ENCODE measurements around the gene MOK. TPM values are rescaled to one million over a fixed set of nuclear protein-coding genes. Genes with fewer than 3 reads are reported as not detected.

Gene MOK
- total and polyA plus RNA-seq, 2 experiments from 2014 or later, result 28.1 to 31.7 TPM

- DNase-seq (ENCODE audit: low read depth in 1 of 2, low spot score in 1 of 2), result no peak
- Histone ChIP-seq H3K36me3 (peaks cover 40% of the 10 kb centered on the region), H3K9me3 (ENCODE audit: low read depth) (no peaks in the 10 kb centered on the region), H3K27me3 (no peaks in the 10 kb centered on the region), H3K4me3 (no peak overlapping the region), H3K4me1 (ENCODE audit: low read depth) (no peaks in the 10 kb centered on the region), H3K27ac (no peak overlapping the region)
- no peak for TF ChIP-seq CTCF (IDR thresholded peaks at IDR 0.05; ENCODE audit: low read depth, low read length)
Observed at GRCh38 chr14:102346645-102347044, 41.7 kb upstream of the MOK start.

GRCh38 chr14:102345232-102345631, 40.3 kb upstream of the MOK start:
- TF ChIP-seq CTCF (IDR thresholded peaks at IDR 0.05; ENCODE audit: low read depth, low read length), result no peak
- no peak overlapping the region for H3K27ac ChIP-seq
- H3K36me3 ChIP-seq, result peaks cover 41% of the 10 kb centered on the region
- no peaks in the 10 kb centered on the region for H3K9me3 ChIP-seq (ENCODE audit: low read depth)
- no peak overlapping the region for H3K4me3 ChIP-seq
- DNase-seq (ENCODE audit: low read depth in 1 of 2, low spot score in 1 of 2), result no peak
- H3K27me3 ChIP-seq, result no peaks in the 10 kb centered on the region
- no peaks in the 10 kb centered on the region for H3K4me1 ChIP-seq (ENCODE audit: low read depth)

- Histone ChIP-seq H3K4me1 (ENCODE audit: low read depth) (no peaks in the 10 kb centered on the region), H3K36me3 (peaks cover 36% of the 10 kb centered on the region), H3K27ac (no peak overlapping the region), H3K9me3 (ENCODE audit: low read depth) (no peaks in the 10 kb centered on the region), H3K4me3 (no peak overlapping the region), H3K27me3 (no peaks in the 10 kb centered on the region)
- no peak for DNase-seq (ENCODE audit: low read depth in 1 of 2, low spot score in 1 of 2)
- no peak for TF ChIP-seq CTCF (IDR thresholded peaks at IDR 0.05; ENCODE audit: low read depth, low read length)
Observed at GRCh38 chr14:102344485-102344884, 39.5 kb upstream of the MOK start.

GRCh38 chr14:102344084-102344483, 39.1 kb upstream of the MOK start:
- Histone ChIP-seq H3K4me3 (no peak overlapping the region), H3K36me3 (peaks cover 36% of the 10 kb centered on the region), H3K4me1 (ENCODE audit: low read depth) (no peaks in the 10 kb centered on the region), H3K27ac (no peak overlapping the region), H3K9me3 (ENCODE audit: low read depth) (no peaks in the 10 kb centered on the region), H3K27me3 (no peaks in the 10 kb centered on the region)
- DNase-seq (ENCODE audit: low read depth in 1 of 2, low spot score in 1 of 2), result no peak
- TF ChIP-seq CTCF (IDR thresholded peaks at IDR 0.05; ENCODE audit: low read depth, low read length), result no peak

GRCh38 chr14:102342238-102342637, 37.3 kb upstream of the MOK start:
- Histone ChIP-seq H3K4me3 (no peak overlapping the region), H3K9me3 (ENCODE audit: low read depth) (no peaks in the 10 kb centered on the region), H3K4me1 (ENCODE audit: low read depth) (no peaks in the 10 kb centered on the region), H3K27me3 (no peaks in the 10 kb centered on the region), H3K27ac (no peak overlapping the region), H3K36me3 (peaks cover 28% of the 10 kb centered on the region)
- DNase-seq (ENCODE audit: low read depth in 1 of 2, low spot score in 1 of 2), result no peak
- no peak for TF ChIP-seq CTCF (IDR thresholded peaks at IDR 0.05; ENCODE audit: low read depth, low read length)

- Histone ChIP-seq H3K36me3 (peaks cover 32% of the 10 kb centered on the region), H3K27ac (no peak overlapping the region), H3K9me3 (ENCODE audit: low read depth) (no peaks in the 10 kb centered on the region), H3K4me3 (no peak overlapping the region), H3K27me3 (no peaks in the 10 kb centered on the region), H3K4me1 (ENCODE audit: low read depth) (no peaks in the 10 kb centered on the region)
- no peak for TF ChIP-seq CTCF (IDR thresholded peaks at IDR 0.05; ENCODE audit: low read depth, low read length)
- no peak for DNase-seq (ENCODE audit: low read depth in 1 of 2, low spot score in 1 of 2)
Observed at GRCh38 chr14:102341566-102341965, 36.6 kb upstream of the MOK start.

All from cardiac muscle cell (in vitro differentiated cells and primary cell).